ENCODE data around the gene ZFPM1. TPM values are rescaled to one million over a fixed set of nuclear protein-coding genes. Genes with fewer than 3 reads are reported as not detected.

The ZFPM1 gene
- total and polyA plus RNA-seq, 8 donors: 3.6 to 22.5 (median 19.3) TPM

GRCh38 chr16:88558457-88559442 lies 105.7 kb downstream of the ZFPM1 start:
- Histone ChIP-seq H3K9me3 (no peaks in the 10 kb centered on the region), H3K4me1 (peaks cover 0 to 6% (median 0%) of the 10 kb centered on the region in 3 donors), H3K27me3 (no peaks in the 10 kb centered on the region), H3K27ac (no peak overlapping the region), H3K4me3 (no peak overlapping the region), H3K36me3 (no peaks in the 10 kb centered on the region)
- peak; percentile 78 to 88 (median 84) for ATAC-seq
- no peak for FAIRE-seq
- intact Hi-C loops (cut with DNase I): no loop called here
- 35 to 43% methylated on average over 37 to 43 of the region's 45 CpGs for WGBS, 2 donors
- TF ChIP-seq CTCF (IDR thresholded peaks at IDR 0.05): peak; percentile 37 to 53 (median 44)
- DNase-seq: peak; percentile 70 to 96 (median 89)

- no peak overlapping the region for H3K4me3 ChIP-seq
- H3K27me3 ChIP-seq: no peaks in the 10 kb centered on the region
- peaks cover 0 to 6% (median 0%) of the 10 kb centered on the region in 3 donors for H3K4me1 ChIP-seq
- H3K9me3 ChIP-seq: no peaks in the 10 kb centered on the region
- no peaks in the 10 kb centered on the region for H3K36me3 ChIP-seq
- 64 to 65% methylated on average over 22 of the region's 22 CpGs for WGBS, 2 donors
- ATAC-seq: peak in 2 of 4 donors; percentile 13 to 32
- no peak overlapping the region for H3K27ac ChIP-seq
- no peak for TF ChIP-seq CTCF (IDR thresholded peaks at IDR 0.05)
- FAIRE-seq: no peak
- intact Hi-C loops (cut with DNase I): loop anchor here in 2 of 3 donors (5.0 to 10.0 kb wide), 2 partner anchors 114 to 116 kb away; no protein-coding TSS in a partner anchor
- DNase-seq: no peak
Measured at GRCh38 chr16:88560714-88561484, 107.8 kb downstream of the ZFPM1 start.

DNA sequence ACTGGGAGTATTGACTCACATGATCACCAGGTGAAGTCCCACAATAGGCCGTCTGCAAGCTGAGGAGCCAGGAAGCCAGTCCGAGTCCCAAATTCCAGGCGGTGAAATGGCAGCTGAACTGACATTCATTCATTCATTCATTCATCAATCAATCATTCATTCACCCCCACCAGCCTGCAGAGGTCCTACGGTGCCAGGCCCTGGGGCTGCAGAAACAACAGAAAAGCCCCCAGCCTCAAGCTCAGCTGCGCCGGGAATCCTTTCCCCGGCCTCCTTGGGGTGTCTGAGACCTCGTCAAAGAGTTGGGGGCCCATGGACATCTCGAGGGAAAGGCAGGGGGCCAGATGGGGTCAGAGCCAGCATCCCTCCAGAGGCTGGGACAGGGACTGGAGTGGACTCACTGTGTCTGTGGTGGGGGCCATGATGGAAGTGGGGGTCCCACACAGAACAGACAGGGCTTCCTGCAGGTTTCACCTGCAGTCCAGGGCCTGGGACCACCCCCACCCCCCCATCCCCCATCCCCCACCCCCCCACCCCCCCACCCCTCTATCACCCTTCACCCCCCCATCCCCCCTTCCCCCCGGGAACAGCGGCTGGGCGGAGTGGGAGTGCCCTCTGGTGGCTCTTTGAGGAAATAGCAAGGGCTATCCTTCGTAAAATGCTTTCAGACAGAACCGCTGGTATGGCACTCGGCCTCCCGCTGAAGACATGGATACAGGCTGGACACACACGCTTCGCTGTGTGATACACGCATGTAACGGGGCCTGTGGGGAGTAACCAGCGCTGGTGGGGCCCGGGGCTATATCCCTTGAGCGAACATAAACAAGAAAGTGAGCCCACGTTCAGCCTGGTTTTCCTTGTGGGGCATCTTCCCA lies 108.6 kb downstream of the ZFPM1 start:
- Histone ChIP-seq H3K4me1 (peaks cover 0 to 6% (median 0%) of the 10 kb centered on the region in 3 donors), H3K27ac (no peak overlapping the region), H3K9me3 (no peaks in the 10 kb centered on the region), H3K4me3 (no peak overlapping the region), H3K27me3 (no peaks in the 10 kb centered on the region), H3K36me3 (no peaks in the 10 kb centered on the region)
- FAIRE-seq (no peak), DNase-seq (peak in 2 of 6 donors; percentile 56 to 59), ATAC-seq (peak; percentile 37 to 86 (median 75))
- intact Hi-C loops (cut with DNase I): loop anchor here in 2 of 3 donors (5.0 to 10.0 kb wide), 2 partner anchors 114 to 117 kb away; no protein-coding TSS in a partner anchor
- WGBS, 2 donors: 22 to 27% methylated on average over 21 to 24 of the region's 24 CpGs
- peak; percentile 38 to 49 (median 44) for TF ChIP-seq CTCF (IDR thresholded peaks at IDR 0.05)

DNA sequence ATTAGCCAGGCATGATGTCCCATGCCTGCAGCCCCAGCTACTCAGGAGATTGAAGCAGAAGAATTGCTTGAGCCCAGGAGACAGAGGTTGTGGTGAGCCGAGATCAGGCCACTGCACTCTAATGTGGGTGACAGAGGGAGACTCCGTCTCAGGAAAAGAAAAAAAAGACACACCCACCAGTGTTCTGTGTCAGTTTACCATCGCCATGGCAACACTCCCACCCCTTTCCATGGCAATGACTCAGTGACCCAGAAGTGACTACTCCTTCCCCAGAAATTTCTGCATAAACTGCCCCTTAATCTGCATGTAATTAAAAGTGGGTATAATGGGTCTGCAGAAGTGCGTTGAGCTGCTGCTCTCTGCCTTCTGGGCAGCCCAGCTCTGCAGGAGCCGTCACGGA lies 113.1 kb downstream of the ZFPM1 start:
- peaks cover 2 to 9% (median 8%) of the 10 kb centered on the region in 3 donors for H3K4me1 ChIP-seq
- no peak overlapping the region for H3K27ac ChIP-seq
- no peaks in the 10 kb centered on the region for H3K9me3 ChIP-seq
- no peaks in the 10 kb centered on the region for H3K27me3 ChIP-seq
- TF ChIP-seq CTCF (IDR thresholded peaks at IDR 0.05): no peak
- no peak for ATAC-seq
- H3K36me3 ChIP-seq: no peaks in the 10 kb centered on the region
- FAIRE-seq: no peak
- 76 to 84% methylated on average over 6 of the region's 6 CpGs for WGBS, 2 donors
- intact Hi-C loops (cut with DNase I): loop anchor here in 1 of 3 donors (10.0 kb wide), 1 partner anchor 121 kb away; no protein-coding TSS in a partner anchor
- no peak overlapping the region for H3K4me3 ChIP-seq
- no peak for DNase-seq
